GM18870 (cell line): Measurements from ENCODE around the gene KCNK3.

Experiments used
- ATAC-seq: cut with Tn5 transposase; IDR thresholded peaks from one replicate; pipeline ENCODE4 v1.9.1; 2021; ENCODE audit warnings: moderate library complexity; ENCODE audit not compliant: unreplicated experiment

The KCNK3 gene

GRCh38 chr2:26710145-26710544 is 17.6 kb downstream of the KCNK3 start:
- no peak for ATAC-seq

DNA sequence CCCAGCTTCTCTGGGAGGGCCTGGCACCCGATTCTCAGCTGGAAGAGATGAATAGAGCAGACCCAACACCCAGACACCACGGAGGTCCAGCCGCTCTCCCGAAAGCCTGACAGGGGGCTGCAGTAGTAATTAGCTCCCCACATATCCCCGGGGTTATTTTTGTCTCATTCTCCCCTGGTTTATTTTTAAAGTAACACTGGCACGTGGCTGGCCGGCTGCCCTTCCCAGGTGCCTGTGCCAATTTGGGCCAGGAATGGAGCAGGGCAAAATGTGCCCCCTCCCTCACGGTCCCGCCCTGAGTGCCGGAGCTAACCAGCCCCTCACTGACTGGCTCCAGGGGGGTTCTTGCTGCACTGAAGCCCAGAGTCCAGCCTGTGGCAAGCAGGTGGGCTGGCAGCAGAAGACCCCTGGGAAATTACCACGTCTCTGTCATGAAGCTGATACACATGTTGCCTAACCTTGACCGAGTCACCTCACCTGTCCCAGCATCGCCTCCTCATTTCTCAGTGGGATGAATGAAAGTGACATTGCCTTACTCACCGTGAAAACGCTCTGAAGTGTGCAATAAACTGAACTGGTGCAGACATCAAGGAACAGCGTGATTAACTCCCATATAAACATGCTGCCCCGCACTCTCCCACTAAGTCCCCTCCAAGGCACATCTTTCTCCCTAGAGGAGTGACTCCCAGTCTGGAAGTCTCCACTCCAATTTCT is 18.4 kb downstream of the KCNK3 start:
- ATAC-seq = no peak

DNA sequence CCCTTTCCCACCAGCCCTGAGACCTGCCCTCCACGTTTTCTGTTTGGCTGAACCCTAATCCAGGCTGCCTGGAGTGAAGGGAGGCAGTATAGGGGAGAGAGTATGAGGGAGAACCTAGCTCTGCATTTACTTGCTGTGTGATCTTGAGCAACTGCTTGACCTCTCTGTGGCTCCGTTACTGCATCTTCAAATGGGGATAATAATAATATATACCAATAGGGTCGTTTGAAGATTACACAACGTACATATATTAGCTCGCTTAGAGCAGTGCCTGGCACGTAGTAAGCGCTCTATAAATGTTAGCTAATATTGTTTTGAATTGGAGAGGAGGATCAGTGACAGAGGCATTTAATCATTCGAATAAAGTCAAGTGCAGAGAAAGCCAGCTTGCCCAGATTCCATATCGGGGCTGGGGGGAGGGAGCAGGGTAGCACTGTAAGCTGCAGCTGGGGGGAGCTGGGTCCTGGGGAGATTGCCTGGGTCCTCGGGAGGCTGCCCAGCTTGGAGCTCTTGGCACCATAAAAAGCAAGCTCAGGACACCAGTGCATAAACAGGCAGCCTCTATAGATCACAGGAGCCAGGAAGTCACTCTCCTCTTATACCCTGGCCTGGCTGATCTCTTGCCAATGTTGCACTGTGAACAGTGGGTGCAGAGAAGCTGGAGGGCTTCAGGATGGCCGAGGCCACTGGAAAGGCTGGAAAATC is 19.1 kb downstream of the KCNK3 start:
- no peak for ATAC-seq

- no peak for ATAC-seq
Measured at GRCh38 chr2:26712486-26713465, 20.3 kb downstream of the KCNK3 start.

DNA sequence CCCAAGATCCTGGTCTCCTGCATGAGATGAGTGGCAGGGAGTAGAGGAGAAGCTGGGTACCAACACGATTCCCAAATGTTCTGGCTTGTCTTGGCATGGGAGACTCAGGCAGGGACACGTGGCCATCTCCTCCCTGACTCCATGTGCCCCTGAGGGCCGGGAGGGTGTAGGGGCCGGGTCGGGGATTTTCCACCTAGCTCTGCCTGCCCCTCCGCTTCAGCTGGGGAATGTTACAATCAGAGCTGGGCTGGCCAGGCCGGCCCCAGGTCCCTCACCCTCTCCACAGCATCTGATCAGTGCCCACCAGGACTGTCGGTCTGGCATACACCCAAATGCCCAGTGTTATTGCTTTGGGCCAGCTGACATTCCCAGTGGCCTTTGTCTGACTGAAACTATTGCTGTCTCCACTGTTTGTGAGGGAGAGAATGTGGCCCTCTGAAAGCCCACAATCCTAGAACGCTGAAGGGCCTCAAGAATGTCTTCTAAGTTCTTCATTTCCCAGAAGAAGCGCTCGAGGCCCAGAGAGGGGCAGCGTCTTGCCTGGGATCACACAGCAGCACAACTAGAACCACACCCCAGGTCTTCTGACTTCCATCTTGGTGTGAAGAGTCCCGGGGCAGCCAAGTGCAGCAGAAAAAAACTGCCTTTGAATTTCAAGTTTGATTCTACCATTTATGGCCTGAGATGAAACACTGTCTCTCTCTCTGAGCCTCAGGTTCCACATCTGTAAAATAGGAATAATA is 23.2 kb downstream of the KCNK3 start:
- no peak for ATAC-seq

- ATAC-seq = no peak
Measured at GRCh38 chr2:26716340-26716739, 23.8 kb downstream of the KCNK3 start.

- no peak for ATAC-seq
Measured at GRCh38 chr2:26716769-26717168, 24.2 kb downstream of the KCNK3 start.

DNA sequence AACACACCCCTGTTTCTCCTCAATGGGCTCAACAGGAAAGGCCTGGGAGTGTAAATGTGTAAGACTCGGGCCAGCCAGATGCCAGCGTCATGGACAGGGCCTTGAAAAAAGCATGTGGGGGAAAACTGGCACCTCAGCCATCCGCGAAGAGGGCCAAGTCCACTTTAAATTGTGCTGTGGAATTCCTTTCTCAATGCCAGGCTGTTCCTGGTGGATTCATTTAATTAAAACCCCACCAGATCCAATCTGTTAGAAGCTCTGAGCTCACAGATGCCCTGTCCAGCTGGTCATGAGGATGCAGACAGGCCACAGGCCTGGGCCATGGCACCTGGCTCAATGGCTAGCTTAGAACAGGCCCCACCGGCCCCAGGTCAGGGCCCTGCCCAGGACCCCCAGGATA is 24.8 kb downstream of the KCNK3 start:
- no peak for ATAC-seq

- no peak for ATAC-seq
Measured at GRCh38 chr2:26718949-26719686, 26.6 kb downstream of the KCNK3 start.

DNA sequence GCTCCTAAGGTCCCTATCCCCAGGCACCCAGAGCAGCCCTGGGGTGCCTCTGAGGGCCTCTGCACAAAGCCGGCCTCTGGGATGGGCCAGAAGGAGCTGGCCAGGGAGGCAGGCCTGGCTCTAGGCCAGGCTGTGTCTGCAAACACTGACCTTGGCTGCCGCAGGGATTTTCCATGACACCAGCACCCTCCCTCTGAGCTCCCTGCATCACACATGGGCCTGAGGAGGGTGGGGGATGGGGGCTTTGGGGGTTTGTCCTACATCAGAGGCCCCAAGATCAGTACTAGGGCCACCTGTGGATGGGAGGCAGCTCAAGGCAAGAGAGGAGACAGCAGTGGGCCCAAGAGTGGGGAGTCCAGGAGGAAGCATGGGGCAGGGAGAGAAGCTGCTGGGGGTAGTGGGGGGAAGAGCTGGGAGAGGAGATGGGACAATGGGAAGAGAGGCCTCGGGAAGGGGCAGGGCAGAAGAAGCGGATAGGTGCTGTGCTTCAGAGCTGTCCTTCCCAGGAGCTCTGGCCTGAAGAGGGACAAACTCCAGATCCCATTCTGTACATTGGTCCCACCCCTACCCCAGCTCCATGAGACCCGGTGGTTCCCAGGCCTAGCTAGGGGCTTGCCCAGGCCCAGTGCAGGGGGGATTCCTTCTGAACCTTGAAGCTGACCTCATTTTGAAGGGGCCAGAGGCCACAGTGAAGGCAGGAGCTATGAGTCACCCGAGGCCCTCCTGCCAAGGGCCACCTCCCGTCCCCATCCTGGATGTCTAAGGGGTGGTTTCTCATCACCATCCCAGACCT is 28.0 kb downstream of the KCNK3 start:
- ATAC-seq = no peak

DNA sequence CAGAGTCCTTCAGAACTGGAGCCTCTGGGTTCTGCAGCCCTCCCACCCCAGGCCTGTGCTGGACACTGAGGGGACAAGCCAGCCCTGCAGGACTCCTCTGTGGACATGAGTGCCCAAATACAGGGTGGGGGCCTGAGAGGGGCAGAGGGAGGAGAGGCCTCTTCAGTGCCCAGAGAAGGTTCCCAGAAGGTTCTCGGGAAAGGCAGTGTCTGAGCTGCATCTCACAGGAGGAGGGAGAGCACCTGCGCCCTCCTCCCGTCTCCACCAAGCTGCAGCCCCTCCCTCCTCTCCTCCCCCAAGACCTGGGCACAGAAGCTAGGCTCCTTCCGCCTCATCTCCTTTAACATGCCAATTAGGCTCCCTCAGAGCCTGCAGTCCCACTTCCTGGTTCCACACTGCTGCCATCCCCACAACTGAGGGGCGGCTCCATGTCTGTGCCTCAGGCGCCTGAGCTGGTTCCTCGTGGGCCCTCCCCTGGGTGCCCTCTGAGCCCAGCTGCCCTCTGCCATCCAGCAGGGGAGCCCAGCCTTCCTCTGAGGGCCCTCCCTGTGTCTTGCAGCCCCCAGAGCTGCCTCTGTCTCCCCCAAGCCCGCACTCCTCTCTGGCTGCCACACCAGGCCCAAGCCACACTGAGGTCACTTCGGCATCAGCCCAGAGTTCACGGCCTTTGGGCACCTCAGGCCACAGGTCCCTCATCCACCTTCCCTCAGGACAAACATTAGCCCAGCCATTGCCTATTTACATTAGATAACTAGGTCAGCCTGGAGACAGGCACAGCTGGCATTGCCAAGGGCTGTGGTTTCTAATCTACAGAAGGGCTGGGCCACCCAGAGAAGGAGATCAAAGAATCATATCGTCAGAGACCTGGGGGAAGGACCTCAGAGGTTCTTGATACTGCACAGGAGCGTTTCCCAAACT is 28.9 kb downstream of the KCNK3 start:
- ATAC-seq = no peak

- no peak for ATAC-seq
Measured at GRCh38 chr2:26722328-26722727, 29.8 kb downstream of the KCNK3 start.

- no peak for ATAC-seq
Measured at GRCh38 chr2:26722911-26723310, 30.4 kb downstream of the KCNK3 start.

DNA sequence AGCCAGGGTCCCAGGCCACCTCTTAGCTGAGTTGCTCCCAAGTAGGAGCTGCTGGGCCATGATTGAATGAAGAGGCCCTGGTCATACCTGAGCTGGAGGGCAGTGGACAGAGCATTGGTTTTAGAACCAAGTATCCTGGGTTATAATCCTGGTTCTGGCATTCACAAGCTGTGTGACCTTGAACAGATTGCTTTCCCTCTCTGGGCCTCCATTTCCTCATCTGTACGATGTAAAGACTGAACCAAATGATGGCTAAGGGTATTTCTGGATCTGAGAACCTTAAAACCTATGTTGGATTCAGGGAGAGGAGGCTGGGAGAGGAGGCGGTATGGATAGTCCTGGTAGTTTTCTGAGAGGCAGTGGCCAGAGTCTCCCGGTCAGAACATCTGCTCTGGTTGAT is 31.0 kb downstream of the KCNK3 start:
- no peak for ATAC-seq

DNA sequence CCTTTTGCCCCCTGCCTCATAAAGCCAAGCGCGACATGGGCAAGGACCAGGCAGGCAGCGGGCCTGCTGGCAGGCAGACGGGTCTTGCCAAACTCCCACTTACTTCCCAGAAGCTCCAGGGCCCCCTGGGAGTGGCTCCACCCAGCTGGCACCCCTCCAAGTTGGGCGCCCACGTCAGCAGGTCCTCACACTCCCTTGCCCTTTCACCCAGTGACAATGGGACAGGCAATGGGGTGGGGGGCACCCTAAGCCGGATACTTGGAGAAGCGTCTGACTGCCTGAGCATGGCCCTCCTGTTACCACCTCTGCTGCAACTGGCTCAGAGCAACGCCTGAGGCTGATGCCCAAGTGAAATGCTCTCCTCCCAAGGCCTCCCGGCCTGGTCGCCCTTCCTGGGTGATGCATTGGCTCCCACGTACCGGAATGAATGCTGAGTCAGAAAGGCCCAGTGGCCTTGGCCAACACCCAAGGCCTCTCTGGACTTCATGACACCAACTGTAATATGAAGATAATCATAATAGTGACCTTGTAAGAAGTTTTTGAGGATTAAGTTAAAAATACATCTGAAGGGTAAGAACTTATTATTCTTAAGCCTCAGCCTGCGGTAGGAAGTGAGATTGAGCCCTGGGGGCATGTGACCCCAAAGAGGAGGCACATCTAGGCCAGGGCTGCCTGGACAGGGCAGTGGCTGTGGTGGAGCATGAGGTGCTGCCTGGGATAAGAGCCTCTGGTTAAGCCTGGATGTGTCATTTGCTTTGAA is 31.6 kb downstream of the KCNK3 start:
- ATAC-seq = no peak

GRCh38 chr2:26724784-26725520 is 32.4 kb downstream of the KCNK3 start:
- no peak for ATAC-seq

- ATAC-seq = no peak
Measured at GRCh38 chr2:26725521-26725820, 32.9 kb downstream of the KCNK3 start.
